ENCODE data around the gene KLK1.

The KLK1 gene

GRCh38 chr19:50835785-50836542, 12.4 kb upstream of the KLK1 start:
- DNase-seq = peak; percentile 4 to 32

GRCh38 chr19:50835103-50835784, 11.7 kb upstream of the KLK1 start:
- DNase-seq = no peak

- no peak for DNase-seq
Measured at GRCh38 chr19:50833802-50834167, 10.2 kb upstream of the KLK1 start.

GRCh38 chr19:50833117-50833801, 9.7 kb upstream of the KLK1 start, which contains the start of gene KLK15:
Gene KLK15, minus strand, starts transcription at chr19:50833574. Its CDS starts 2,082 bp downstream, at chr19:50831492.
- no peak for DNase-seq

GRCh38 chr19:50832666-50833065, 9.1 kb upstream of the KLK1 start:
- no peak for DNase-seq

- no peak for DNase-seq
Measured at GRCh38 chr19:50831026-50831396, 7.4 kb upstream of the KLK1 start.

GRCh38 chr19:50830266-50831025, 6.9 kb upstream of the KLK1 start:
- no peak for DNase-seq

GRCh38 chr19:50829801-50830200, 6.2 kb upstream of the KLK1 start:
- no peak for DNase-seq

GRCh38 chr19:50827476-50827875, 3.9 kb upstream of the KLK1 start:
- no peak for DNase-seq

- DNase-seq = no peak
Measured at GRCh38 chr19:50826492-50827240, 3.1 kb upstream of the KLK1 start.

- DNase-seq = no peak
Measured at GRCh38 chr19:50822661-50823208, 852 bp downstream of the KLK1 start.

- no peak for DNase-seq
Measured at GRCh38 chr19:50821622-50822021, 2.0 kb downstream of the KLK1 start.

GRCh38 chr19:50821248-50821612, 2.4 kb downstream of the KLK1 start:
- DNase-seq = no peak

- DNase-seq = no peak
Measured at GRCh38 chr19:50820549-50821247, 2.9 kb downstream of the KLK1 start.

- DNase-seq = no peak
Measured at GRCh38 chr19:50820086-50820485, 3.5 kb downstream of the KLK1 start.

GRCh38 chr19:50819636-50820035, 4.0 kb downstream of the KLK1 start:
- no peak for DNase-seq

GRCh38 chr19:50818859-50819472, 4.6 kb downstream of the KLK1 start:
- DNase-seq = no peak

GRCh38 chr19:50817941-50818858, 5.4 kb downstream of the KLK1 start:
- DNase-seq = no peak

GRCh38 chr19:50815439-50815838, 8.1 kb downstream of the KLK1 start:
- no peak for DNase-seq

GRCh38 chr19:50814883-50815282, 8.7 kb downstream of the KLK1 start:
- no peak for DNase-seq
